GM18511 (cell line): ENCODE data around the gene CRACR2A.
A peak's percentile ranks its signal among the peaks of the same experiment; 100 is the strongest.

Experiments used
- ATAC-seq: cut with Tn5 transposase; IDR thresholded peaks from one replicate; pipeline ENCODE4 v1.9.1; 2021; ENCODE audit warnings: mild to moderate bottlenecking, moderate library complexity; ENCODE audit not compliant: unreplicated experiment

The CRACR2A gene

GRCh38 chr12:3753544-3754284 lies 805 bp upstream of the CRACR2A start:
- no peak for ATAC-seq

GRCh38 chr12:3752096-3752709 lies 706 bp downstream of the CRACR2A start:
- peak; percentile 76 for ATAC-seq

- ATAC-seq: no peak
Measured at GRCh38 chr12:3751151-3752095, 1.5 kb downstream of the CRACR2A start.

- ATAC-seq: no peak
Measured at GRCh38 chr12:3750616-3751015, 2.3 kb downstream of the CRACR2A start.

- no peak for ATAC-seq
Measured at GRCh38 chr12:3748620-3749019, 4.3 kb downstream of the CRACR2A start.

- no peak for ATAC-seq
Measured at GRCh38 chr12:3747976-3748619, 4.8 kb downstream of the CRACR2A start.

GRCh38 chr12:3747543-3747942 lies 5.4 kb downstream of the CRACR2A start:
- ATAC-seq: no peak

GRCh38 chr12:3746758-3747157 lies 6.2 kb downstream of the CRACR2A start:
- ATAC-seq: no peak

- ATAC-seq: no peak
Measured at GRCh38 chr12:3745152-3745551, 7.8 kb downstream of the CRACR2A start.

GRCh38 chr12:3744229-3744901 lies 8.5 kb downstream of the CRACR2A start:
- ATAC-seq: no peak

- no peak for ATAC-seq
Measured at GRCh38 chr12:3743803-3744202, 9.1 kb downstream of the CRACR2A start.

- no peak for ATAC-seq
Measured at GRCh38 chr12:3741882-3742672, 10.8 kb downstream of the CRACR2A start.

GRCh38 chr12:3740480-3741231 lies 12.3 kb downstream of the CRACR2A start:
- ATAC-seq: no peak

GRCh38 chr12:3735432-3735831 lies 17.5 kb downstream of the CRACR2A start:
- no peak for ATAC-seq

- no peak for ATAC-seq
Measured at GRCh38 chr12:3732901-3733300, 20.0 kb downstream of the CRACR2A start.

- ATAC-seq: no peak
Measured at GRCh38 chr12:3730111-3730510, 22.8 kb downstream of the CRACR2A start.

GRCh38 chr12:3728686-3729085 lies 24.2 kb downstream of the CRACR2A start:
- no peak for ATAC-seq

- peak; percentile 95 for ATAC-seq
Measured at GRCh38 chr12:3727877-3728632, 24.9 kb downstream of the CRACR2A start.
